Measurements from ENCODE around the gene NPAS1.

NPAS1 gene

DNA sequence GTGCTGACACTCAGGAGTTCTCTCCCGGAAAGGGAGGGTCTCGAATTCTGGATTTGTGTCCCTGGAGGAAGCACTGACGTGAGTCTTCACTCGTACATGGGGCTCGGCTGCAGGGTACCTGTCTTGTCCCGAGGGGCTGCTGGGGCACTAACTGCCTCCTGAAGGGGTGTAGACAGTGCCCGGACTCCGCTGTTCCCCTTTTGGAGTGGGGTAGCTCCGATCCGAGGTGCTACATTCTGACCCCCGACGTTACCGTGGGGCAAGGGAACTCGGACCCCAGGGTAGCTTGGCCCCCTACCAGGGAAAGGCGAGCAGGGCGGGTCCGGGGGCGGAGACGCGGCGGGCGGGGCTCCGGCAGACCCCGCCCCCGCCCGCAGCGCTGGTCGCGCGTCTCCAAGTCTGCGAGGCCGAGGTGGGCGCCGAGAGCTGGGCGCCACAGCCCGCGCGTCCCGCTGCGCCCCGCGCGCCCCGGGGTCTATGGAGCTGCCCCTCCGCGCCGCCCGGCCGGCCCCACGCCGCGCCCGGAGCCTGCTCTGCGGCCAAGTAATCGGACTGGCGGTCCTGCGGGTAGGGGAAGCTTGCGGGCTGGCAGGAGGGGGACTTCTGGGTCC lies at the start of gene NPAS1:
TSS of gene NPAS1 (plus strand) at position 407 of the 611 bp plus-strand sequence. CDS start 1,211 bp downstream, outside the sequence.
- no peak for DNase-seq

DNA sequence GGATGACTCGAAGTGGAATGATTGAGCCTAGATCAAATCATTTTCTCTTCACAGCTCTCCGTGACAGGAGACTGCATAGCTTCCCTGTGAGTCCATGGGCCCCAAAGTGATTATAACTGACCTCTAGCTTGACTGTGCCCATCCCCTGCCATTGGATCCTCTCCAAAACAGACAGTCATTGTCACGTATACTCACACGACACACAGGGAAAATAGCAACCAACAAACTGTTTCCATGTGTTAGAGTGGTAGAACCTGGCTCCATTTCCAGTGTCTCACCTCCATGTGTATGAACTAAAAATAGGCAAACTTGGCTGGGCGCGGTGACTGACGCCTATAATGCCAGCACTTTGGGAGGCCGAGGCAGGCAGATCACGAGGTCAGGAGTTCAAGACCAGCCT lies 48.8 kb upstream of the NPAS1 start:
- no peak for DNase-seq

DNA sequence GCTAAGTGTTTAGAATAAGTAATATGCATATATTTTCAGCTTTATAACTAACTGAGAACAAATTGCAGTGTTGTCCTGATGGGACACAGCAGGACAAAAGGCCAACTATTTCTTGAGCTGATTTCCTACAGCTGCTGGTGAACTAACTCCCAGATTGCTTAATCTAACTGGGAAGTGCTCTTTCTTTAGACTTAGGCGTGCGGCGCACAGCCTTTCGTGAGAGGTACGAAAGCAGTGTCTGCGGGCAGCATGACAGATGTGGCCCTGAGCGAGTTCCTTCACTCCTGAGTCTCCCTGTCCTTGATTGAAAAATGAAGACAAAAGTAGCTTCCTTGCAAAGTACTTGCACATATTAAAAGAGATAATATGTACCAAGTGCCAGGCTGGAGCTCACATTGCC lies 47.3 kb upstream of the NPAS1 start:
- no peak for DNase-seq

GRCh38 chr19:46974181-46974580 lies 45.5 kb upstream of the NPAS1 start:
- no peak for DNase-seq

DNA sequence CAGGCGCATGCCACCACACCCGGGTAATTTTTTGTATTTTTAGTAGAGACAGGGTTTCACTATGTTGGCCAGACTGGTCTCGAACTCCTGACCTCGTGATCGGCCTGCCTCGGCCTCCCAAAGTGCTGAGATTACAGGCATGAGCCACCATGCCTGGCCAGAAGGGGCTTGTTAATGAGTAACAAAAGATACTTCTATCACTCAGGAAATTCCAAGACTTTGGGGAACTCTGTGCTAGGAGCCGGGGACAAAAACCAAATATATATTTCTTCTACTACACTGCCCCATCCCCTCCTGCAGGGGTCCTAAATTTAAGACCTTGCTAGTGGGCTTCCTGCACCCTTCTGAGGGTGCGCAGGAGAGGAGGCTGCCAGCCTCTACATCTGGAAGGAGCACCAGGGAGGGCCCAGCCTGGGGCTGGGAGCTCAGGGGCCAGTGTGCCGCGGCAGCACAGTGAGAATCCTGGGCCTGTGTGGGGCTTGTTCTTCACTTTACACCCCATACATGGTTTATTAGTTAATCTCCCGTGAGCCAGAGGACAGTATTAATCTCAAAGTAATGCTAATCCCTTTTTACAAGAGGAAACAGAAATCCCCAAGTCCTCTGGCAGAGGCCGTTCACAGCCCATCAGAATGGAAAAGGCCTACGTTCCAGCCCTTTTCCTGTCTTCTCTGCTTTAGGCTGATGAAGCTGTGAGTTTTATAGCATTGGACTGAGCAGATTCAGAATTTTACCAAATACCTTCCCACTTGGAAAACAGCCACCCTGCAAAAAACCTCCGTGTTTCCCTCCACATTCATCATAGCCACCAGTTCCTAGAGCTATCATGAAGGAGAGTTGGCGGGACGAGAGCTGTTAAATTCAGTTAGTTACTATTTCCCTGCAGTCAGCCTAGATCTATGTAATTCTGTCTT lies 44.4 kb upstream of the NPAS1 start:
- no peak for DNase-seq

- DNase-seq, result no peak
Observed at GRCh38 chr19:46975925-46976782, 43.5 kb upstream of the NPAS1 start.

GRCh38 chr19:46976845-46977320 lies 42.8 kb upstream of the NPAS1 start:
- DNase-seq, result no peak

- no peak for DNase-seq
Observed at GRCh38 chr19:46977548-46977947, 42.1 kb upstream of the NPAS1 start.

- DNase-seq, result no peak
Observed at GRCh38 chr19:46978171-46978869, 41.3 kb upstream of the NPAS1 start.

- DNase-seq, result no peak
Observed at GRCh38 chr19:46979126-46980105, 40.2 kb upstream of the NPAS1 start.

GRCh38 chr19:46980761-46981160 lies 38.9 kb upstream of the NPAS1 start:
- DNase-seq, result no peak

GRCh38 chr19:46981286-46981945 lies 38.2 kb upstream of the NPAS1 start:
- no peak for DNase-seq

- no peak for DNase-seq
Observed at GRCh38 chr19:46983097-46983496, 36.5 kb upstream of the NPAS1 start.

- no peak for DNase-seq
Observed at GRCh38 chr19:46984077-46985010, 35.3 kb upstream of the NPAS1 start.

- peak; percentile 45 for DNase-seq
Observed at GRCh38 chr19:46985542-46986415, 33.9 kb upstream of the NPAS1 start.

- DNase-seq, result no peak
Observed at GRCh38 chr19:46988614-46989230, 30.9 kb upstream of the NPAS1 start.

- DNase-seq, result peak; percentile 69
Observed at GRCh38 chr19:46990991-46991676, 28.5 kb upstream of the NPAS1 start.
